HEK293 (cell line): ENCODE data around the gene DNAJC11.

Experiments
- GFI1B ChIP-seq: fragments of 450-650 bp; formaldehyde crosslinking; IDR thresholded peaks from 2 replicates; pipeline ENCODE4 v1.5.1; 2016; ENCODE audit warnings: missing biosample characterization, missing genetic modification characterization
- GLI2 ChIP-seq: fragments of 450-650 bp; formaldehyde crosslinking; IDR thresholded peaks from 2 replicates; pipeline ENCODE4; 2017; ENCODE audit warnings: missing biosample characterization, missing genetic modification characterization, low read depth, borderline replicate concordance
- HIC1 ChIP-seq: fragments of 450-650 bp; formaldehyde crosslinking; IDR thresholded peaks from 2 replicates; pipeline ENCODE4 v1.5.1; 2016; ENCODE audit warnings: missing biosample characterization, missing genetic modification characterization
- HOXC10 ChIP-seq: sonication (generic); formaldehyde crosslinking; IDR thresholded peaks from 2 replicates; pipeline ENCODE4 v1.8.1; 2023; ENCODE audit warnings: mild to moderate bottlenecking, missing genetic modification reagents
- KLF16 ChIP-seq: fragments of 450-650 bp; formaldehyde crosslinking; IDR thresholded peaks from 2 replicates; pipeline ENCODE4 v1.5.1; 2017; ENCODE audit warnings: missing biosample characterization, missing genetic modification characterization
- MZF1 ChIP-seq: fragments of 450-650 bp; formaldehyde crosslinking; IDR thresholded peaks from 2 replicates; pipeline ENCODE4 v1.5.1; 2017; ENCODE audit warnings: missing biosample characterization, missing genetic modification characterization, borderline replicate concordance
- PATZ1 ChIP-seq: fragments of 450-650 bp; formaldehyde crosslinking; IDR thresholded peaks from 2 replicates; pipeline ENCODE4 v1.5.1; 2016; ENCODE audit warnings: missing biosample characterization, missing genetic modification characterization
- PRDM10 ChIP-seq: fragments of 450-650 bp; formaldehyde crosslinking; IDR thresholded peaks from 2 replicates; pipeline ENCODE4 v1.5.1; 2016; ENCODE audit warnings: missing biosample characterization, missing genetic modification characterization
- TCF7L2 ChIP-seq: IDR thresholded peaks from 2 replicates; pipeline ENCODE4 v1.6.1; 2011; ENCODE audit warnings: low read depth, mild to moderate bottlenecking, inconsistent platforms, low read length, moderate library complexity, borderline replicate concordance
- ZBTB8A ChIP-seq: fragments of 450-650 bp; formaldehyde crosslinking; IDR thresholded peaks from 2 replicates; pipeline ENCODE4 v1.5.1; 2016; ENCODE audit warnings: missing biosample characterization, missing genetic modification characterization
- ZFP3 ChIP-seq: fragments of 450-650 bp; formaldehyde crosslinking; IDR thresholded peaks from 2 replicates; pipeline ENCODE4 v1.5.1; 2016; ENCODE audit warnings: low read depth, missing biosample characterization, missing genetic modification characterization
- ZFP41 ChIP-seq: fragments of 450-650 bp; formaldehyde crosslinking; IDR thresholded peaks from 2 replicates; pipeline ENCODE4 v1.5.1; 2016; ENCODE audit warnings: missing biosample characterization, missing genetic modification characterization, borderline replicate concordance
- ZNF114 ChIP-seq: fragments of 450-650 bp; formaldehyde crosslinking; IDR thresholded peaks from 2 replicates; pipeline ENCODE4 v1.5.0; 2017; ENCODE audit warnings: missing biosample characterization, missing genetic modification characterization
- ZNF140 ChIP-seq: fragments of 450-650 bp; formaldehyde crosslinking; IDR thresholded peaks from 2 replicates; pipeline ENCODE4 v1.5.1; 2016; ENCODE audit warnings: missing biosample characterization, missing genetic modification characterization
- ZNF146 ChIP-seq: fragments of 450-650 bp; formaldehyde crosslinking; IDR thresholded peaks from 2 replicates; pipeline ENCODE4 v1.5.1; 2016; ENCODE audit warnings: missing biosample characterization, missing genetic modification characterization
- ZNF280D ChIP-seq: fragments of 450-650 bp; formaldehyde crosslinking; IDR thresholded peaks from 2 replicates; pipeline ENCODE4 v1.5.1; 2016; ENCODE audit warnings: missing biosample characterization, missing genetic modification characterization
- ZNF544 ChIP-seq: fragments of 450-650 bp; formaldehyde crosslinking; IDR thresholded peaks from 2 replicates; pipeline ENCODE4 v1.5.0; 2017; ENCODE audit warnings: missing biosample characterization, missing genetic modification characterization
- ZNF555 ChIP-seq: fragments of 450-650 bp; formaldehyde crosslinking; conservative IDR thresholded peaks from 2 replicates; pipeline ENCODE4 v1.5.1; 2017; ENCODE audit warnings: missing biosample characterization, mild to moderate bottlenecking, missing genetic modification characterization, inconsistent platforms
- ZNF658 ChIP-seq: fragments of 450-650 bp; formaldehyde crosslinking; IDR thresholded peaks from 2 replicates; pipeline ENCODE4; 2016; ENCODE audit warnings: missing biosample characterization, missing genetic modification characterization
- ZNF777 ChIP-seq: fragments of 450-650 bp; formaldehyde crosslinking; IDR thresholded peaks from 2 replicates; pipeline ENCODE4 v1.5.1; 2017; ENCODE audit warnings: missing biosample characterization, missing genetic modification characterization, borderline replicate concordance
- ZSCAN5A ChIP-seq: fragments of 450-650 bp; formaldehyde crosslinking; IDR thresholded peaks from 2 replicates; pipeline ENCODE4 v1.5.1; 2016; ENCODE audit warnings: missing biosample characterization, missing genetic modification characterization
- TF ChIP-seq, protein P1 (sequence below): fragments of 450-650 bp; formaldehyde crosslinking; optimal IDR thresholded peaks from 2 replicates; pipeline ENCODE3; 2016; ENCODE audit warnings: missing biosample characterization, mild to moderate bottlenecking, missing genetic modification characterization
- TF ChIP-seq, protein P2 (sequence below): fragments of 450-650 bp; formaldehyde crosslinking; IDR thresholded peaks from 2 replicates; pipeline ENCODE4 v1.5.1; 2016; ENCODE audit warnings: missing biosample characterization, missing genetic modification characterization

DNAJC11 gene

DNA sequence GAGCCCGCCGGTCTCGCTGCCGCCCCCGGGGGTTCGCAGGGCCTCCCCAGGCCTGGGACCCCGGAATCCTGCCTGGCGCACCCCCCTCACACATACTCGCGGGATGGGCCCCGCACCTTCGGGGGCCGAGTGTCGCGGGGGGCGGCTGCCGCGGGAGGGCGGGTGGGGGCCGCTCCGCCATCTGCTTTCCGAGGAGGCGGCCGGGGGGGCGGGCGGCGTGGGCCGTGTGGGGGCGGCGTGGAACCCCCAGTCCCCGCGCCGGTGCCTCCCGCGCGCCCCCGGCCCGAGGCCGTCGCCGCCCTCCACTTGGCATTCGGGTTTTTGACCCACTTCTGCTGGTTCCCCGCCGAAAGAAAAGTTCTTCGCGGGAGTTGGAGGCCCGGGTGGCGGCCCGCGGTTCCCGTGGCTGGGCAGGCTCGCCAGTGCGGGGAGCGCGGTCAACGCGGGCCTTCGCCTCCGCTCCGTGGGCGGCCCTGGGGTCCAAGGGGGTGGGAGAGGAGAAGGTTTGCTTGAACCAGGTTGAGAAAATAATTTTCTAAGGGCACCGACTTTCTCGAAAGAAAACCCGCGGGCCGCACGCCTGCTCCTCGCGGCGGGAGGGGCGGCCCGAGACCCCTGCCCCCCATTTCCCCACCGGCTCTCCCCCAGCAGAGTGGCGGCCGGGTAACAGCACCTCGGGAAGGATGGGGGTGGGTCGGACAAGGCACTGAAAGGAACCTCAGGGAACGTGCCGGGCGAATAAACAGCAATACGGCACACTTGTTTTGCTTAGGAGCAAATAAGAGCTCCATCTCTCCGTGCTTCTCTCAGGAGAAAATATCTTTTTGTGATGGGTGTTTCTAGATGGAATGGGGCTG, 86.5 kb downstream of the DNAJC11 start (continued):
- TF ChIP-seq ZNF544 (tag by site-specific recombination) (no peak), PATZ1 (tag by site-specific recombination) (peak; percentile 58; the same call in 1 of the 2 replicates), ZNF658 (tag by site-specific recombination) (no peak), ZNF280D (no peak), ZNF114 (tag by site-specific recombination) (no peak), ZSCAN5A (tag by site-specific recombination) (no peak), HOXC10 (no peak), TCF7L2 (no peak), ZFP41 (tag by site-specific recombination) (no peak), ZNF555 (tag by site-specific recombination) (no peak), MZF1 (no peak), ZBTB8A (tag by site-specific recombination) (no peak), ZNF777 (tag by site-specific recombination) (no peak), ZNF146 (no peak), GLI2 (tag by site-specific recombination) (no peak), GFI1B (tag by site-specific recombination) (no peak), ZFP3 (tag by site-specific recombination) (no peak), ZNF140 (tag by site-specific recombination) (no peak), KLF16 (tag by site-specific recombination) (0 out of 2 replicates have a peak, but pooled peaks have one; percentile 30), PRDM10 (tag by site-specific recombination) (0 out of 2 replicates have a peak, but pooled peaks have one; percentile 32), HIC1 (tag by site-specific recombination) (no peak)
- TF ChIP-seq, protein P1, sequence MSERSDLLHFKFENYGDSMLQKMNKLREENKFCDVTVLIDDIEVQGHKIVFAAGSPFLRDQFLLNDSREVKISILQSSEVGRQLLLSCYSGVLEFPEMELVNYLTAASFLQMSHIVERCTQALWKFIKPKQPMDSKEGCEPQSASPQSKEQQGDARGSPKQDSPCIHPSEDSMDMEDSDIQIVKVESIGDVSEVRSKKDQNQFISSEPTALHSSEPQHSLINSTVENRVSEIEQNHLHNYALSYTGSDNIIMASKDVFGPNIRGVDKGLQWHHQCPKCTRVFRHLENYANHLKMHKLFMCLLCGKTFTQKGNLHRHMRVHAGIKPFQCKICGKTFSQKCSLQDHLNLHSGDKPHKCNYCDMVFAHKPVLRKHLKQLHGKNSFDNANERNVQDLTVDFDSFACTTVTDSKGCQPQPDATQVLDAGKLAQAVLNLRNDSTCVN (tag by site-specific recombination), result peak; percentile 65
- TF ChIP-seq, protein P2, sequence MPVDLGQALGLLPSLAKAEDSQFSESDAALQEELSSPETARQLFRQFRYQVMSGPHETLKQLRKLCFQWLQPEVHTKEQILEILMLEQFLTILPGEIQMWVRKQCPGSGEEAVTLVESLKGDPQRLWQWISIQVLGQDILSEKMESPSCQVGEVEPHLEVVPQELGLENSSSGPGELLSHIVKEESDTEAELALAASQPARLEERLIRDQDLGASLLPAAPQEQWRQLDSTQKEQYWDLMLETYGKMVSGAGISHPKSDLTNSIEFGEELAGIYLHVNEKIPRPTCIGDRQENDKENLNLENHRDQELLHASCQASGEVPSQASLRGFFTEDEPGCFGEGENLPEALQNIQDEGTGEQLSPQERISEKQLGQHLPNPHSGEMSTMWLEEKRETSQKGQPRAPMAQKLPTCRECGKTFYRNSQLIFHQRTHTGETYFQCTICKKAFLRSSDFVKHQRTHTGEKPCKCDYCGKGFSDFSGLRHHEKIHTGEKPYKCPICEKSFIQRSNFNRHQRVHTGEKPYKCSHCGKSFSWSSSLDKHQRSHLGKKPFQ (tag by site-specific recombination), result no peak
